22Rv1 (cell line): ENCODE data around the gene HEPACAM.

Source experiments
- H3K27ac ChIP-seq: fragments of 450-650 bp; 2 replicates; pipeline ENCODE4 v1.5.1; 2017
- CTCF ChIP-seq: fragments of 450-650 bp; IDR thresholded peaks from 2 replicates; pipeline ENCODE4 v1.5.1; 2017; ENCODE audit warnings: mild to moderate bottlenecking
- ZFX ChIP-seq: fragments of 450-650 bp; IDR thresholded peaks from 2 replicates; pipeline ENCODE4 v1.6.1; 2017; ENCODE audit warnings: antibody characterized with exemption, borderline replicate concordance

HEPACAM gene

GRCh38 chr11:124951341-124951740, 15.5 kb upstream of the HEPACAM start:
- TF ChIP-seq ZFX (no peak), CTCF (no peak)
- no peak overlapping the region for H3K27ac ChIP-seq

- TF ChIP-seq ZFX: no peak
- no peak for TF ChIP-seq CTCF
Observed at GRCh38 chr11:124950601-124951330, 14.9 kb upstream of the HEPACAM start.

GRCh38 chr11:124946735-124947141, 10.9 kb upstream of the HEPACAM start:
- no peak overlapping the region for H3K27ac ChIP-seq
- TF ChIP-seq CTCF (no peak), ZFX (no peak)

More at GRCh38 chr11:124950601-124951330, 14.9 kb upstream of the HEPACAM start:
- H3K27ac ChIP-seq: no peak overlapping the region

GRCh38 chr11:124945826-124946225, 10.0 kb upstream of the HEPACAM start:
- TF ChIP-seq CTCF: no peak
- no peak for TF ChIP-seq ZFX
- no peak overlapping the region for H3K27ac ChIP-seq

- no peak for TF ChIP-seq CTCF
- TF ChIP-seq ZFX: no peak
- H3K27ac ChIP-seq: no peak overlapping the region
Observed at GRCh38 chr11:124944565-124944964, 8.7 kb upstream of the HEPACAM start.

- no peak overlapping the region for H3K27ac ChIP-seq
- TF ChIP-seq CTCF: no peak
- TF ChIP-seq ZFX: no peak
Observed at GRCh38 chr11:124943741-124944140, 7.9 kb upstream of the HEPACAM start.

GRCh38 chr11:124943254-124943616, 7.4 kb upstream of the HEPACAM start:
- no peak overlapping the region for H3K27ac ChIP-seq
- TF ChIP-seq ZFX: no peak
- no peak for TF ChIP-seq CTCF
